Muscle of leg (tissue), 11 donors: ENCODE results near the gene ANO1. TPM values are rescaled to one million over a fixed set of nuclear protein-coding genes. Genes with fewer than 3 reads are reported as not detected.
"Not testable (repeated sequence)": the region's sequence is repeated elsewhere in the genome, so short reads cannot be mapped to it uniquely, and the experiment has no call there.

Experiments used
- DNase-seq: peaks from one replicate; pipeline ENCODE4 v3.0.0; 2013
- H3K27ac ChIP-seq: one replicate; pipeline ENCODE4 v1.5.1; 2013; ENCODE audit warnings: mild to moderate bottlenecking, low read length, control low read depth
- H3K27me3 ChIP-seq: one replicate; pipeline ENCODE4 v1.6.1; 2013; ENCODE audit warnings: low read length; ENCODE audit not compliant: control insufficient read depth, insufficient read depth
- H3K36me3 ChIP-seq: one replicate; pipeline ENCODE4 v1.6.1; 2013; ENCODE audit warnings: low read length; ENCODE audit not compliant: control insufficient read depth, insufficient read depth
- H3K4me1 ChIP-seq: one replicate; pipeline ENCODE4 v1.6.1; 2013; ENCODE audit warnings: low read length; ENCODE audit not compliant: control insufficient read depth, insufficient read depth
- H3K4me3 ChIP-seq: one replicate; pipeline ENCODE4 v1.5.1; 2013; ENCODE audit warnings: low read length, control low read depth
- H3K9me3 ChIP-seq: replicated peaks from 2 replicates; pipeline ENCODE4 v1.6.1; 2013; ENCODE audit warnings: low read depth, low read length; ENCODE audit not compliant: control insufficient read depth
- WGBS: methylation state at CpG from one replicate; pipeline ENCODE4 v1.1.5; 2013; ENCODE audit warnings: missing lambda C conversion rate; ENCODE audit not compliant: insufficient coverage; 5-methylcytosine and 5-hydroxymethylcytosine counted together
- polyA plus RNA-seq, 8 donors: library from polyadenylated mRNA; unstranded; fragments of 120-200 nt; gene quantifications; one replicate each; pipeline versions ENCODE4 v1.2.1 to v1.2.3, GENCODE V29; 2013; ENCODE audit warnings: inconsistent platforms in 1 of 8, low replicate concordance in 1 of 8; ENCODE audit not compliant: insufficient read length in 8 of 8, insufficient read depth in 1 of 8
- total RNA-seq: library from RNA; stranded (reverse); fragments of 120-200 nt; gene quantifications from one replicate; pipeline ENCODE4 v1.2.4, GENCODE V29; 2013

The ANO1 gene
- total and polyA plus RNA-seq, 9 donors, result 5.1 to 15.4 (median 8.2) TPM

DNA sequence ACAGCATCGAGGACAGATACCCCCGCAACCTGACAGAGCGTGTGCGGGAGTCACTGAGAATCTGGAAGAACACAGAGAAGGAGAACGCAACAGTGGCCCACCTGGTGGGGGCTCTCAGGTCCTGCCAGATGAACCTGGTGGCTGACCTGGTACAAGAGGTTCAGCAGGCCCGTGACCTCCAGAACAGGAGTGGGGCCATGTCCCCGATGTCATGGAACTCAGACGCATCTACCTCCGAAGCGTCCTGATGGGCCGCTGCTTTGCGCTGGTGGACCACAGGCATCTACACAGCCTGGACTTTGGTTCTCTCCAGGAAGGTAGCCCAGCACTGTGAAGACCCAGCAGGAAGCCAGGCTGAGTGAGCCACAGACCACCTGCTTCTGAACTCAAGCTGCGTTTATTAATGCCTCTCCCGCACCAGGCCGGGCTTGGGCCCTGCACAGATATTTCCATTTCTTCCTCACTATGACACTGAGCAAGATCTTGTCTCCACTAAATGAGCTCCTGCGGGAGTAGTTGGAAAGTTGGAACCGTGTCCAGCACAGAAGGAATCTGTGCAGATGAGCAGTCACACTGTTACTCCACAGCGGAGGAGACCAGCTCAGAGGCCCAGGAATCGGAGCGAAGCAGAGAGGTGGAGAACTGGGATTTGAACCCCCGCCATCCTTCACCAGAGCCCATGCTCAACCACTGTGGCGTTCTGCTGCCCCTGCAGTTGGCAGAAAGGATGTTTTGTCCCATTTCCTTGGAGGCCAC lies 128.3 kb downstream of the ANO1 start:
- peaks cover 16% of the 10 kb centered on the region for H3K4me1 ChIP-seq
- H3K27me3 ChIP-seq, result no peaks in the 10 kb centered on the region
- no peak overlapping the region for H3K27ac ChIP-seq
- H3K36me3 ChIP-seq, result peaks cover 40% of the 10 kb centered on the region
- 88% methylated on average over 16 of the region's 22 CpGs for WGBS
- H3K4me3 ChIP-seq, result no peak overlapping the region
- no peak for DNase-seq
- no peaks in the 10 kb centered on the region for H3K9me3 ChIP-seq

DNA sequence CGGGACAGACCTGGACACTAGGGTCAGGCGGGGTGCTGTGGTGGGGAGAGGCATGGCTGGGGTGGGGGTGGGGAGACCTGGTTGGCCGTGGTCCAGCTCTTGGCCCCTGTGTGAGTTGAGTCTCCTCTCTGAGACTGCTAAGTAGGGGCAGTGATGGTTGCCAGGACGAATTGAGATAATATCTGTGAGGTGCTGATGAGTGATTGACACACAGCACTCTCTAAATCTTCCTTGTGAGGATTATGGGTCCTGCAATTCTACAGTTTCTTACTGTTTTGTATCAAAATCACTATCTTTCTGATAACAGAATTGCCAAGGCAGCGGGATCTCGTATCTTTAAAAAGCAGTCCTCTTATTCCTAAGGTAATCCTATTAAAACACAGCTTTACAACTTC lies 128.9 kb downstream of the ANO1 start:
- Histone ChIP-seq H3K36me3 (peaks cover 40% of the 10 kb centered on the region), H3K4me3 (no peak overlapping the region), H3K9me3 (no peaks in the 10 kb centered on the region), H3K27me3 (no peaks in the 10 kb centered on the region), H3K4me1 (peaks cover 16% of the 10 kb centered on the region), H3K27ac (no peak overlapping the region)
- no peak for DNase-seq
- 100% methylated on average over 2 of the region's 6 CpGs for WGBS

DNA sequence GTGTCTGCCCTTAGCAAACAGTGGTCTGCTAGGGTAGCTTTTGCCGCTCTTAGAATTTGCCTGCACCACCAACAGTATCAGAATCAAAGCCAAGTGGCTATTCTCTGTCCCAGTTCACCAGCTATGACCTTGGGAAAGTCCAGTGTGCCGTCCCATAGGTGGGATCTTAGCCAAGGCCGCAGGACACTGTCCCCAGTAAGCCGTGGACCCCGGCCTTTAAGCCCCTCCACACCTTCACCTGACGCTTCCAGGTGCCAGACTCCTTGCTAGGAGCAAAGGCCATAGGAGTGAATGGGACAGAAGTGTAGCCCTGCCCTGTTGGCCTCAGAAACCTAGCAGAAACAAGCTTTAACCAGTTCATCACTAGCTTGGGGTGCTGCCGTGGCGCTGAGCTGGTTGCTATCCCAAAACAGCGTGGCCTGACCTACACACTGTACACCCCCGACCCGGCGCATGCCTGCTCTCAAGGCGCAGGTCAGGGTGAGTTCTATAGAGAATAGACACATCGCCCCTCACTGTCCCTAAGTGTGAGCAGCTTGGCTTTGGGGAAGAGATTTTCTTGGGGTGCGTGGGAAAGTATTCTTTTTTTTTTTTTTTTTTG lies 129.5 kb downstream of the ANO1 start:
- no peak for DNase-seq
- WGBS, result 95% methylated on average over 2 of the region's 15 CpGs
- Histone ChIP-seq H3K27me3 (no peaks in the 10 kb centered on the region), H3K4me3 (no peak overlapping the region), H3K36me3 (peaks cover 40% of the 10 kb centered on the region), H3K27ac (no peak overlapping the region), H3K9me3 (no peaks in the 10 kb centered on the region), H3K4me1 (peaks cover 13% of the 10 kb centered on the region)

DNA sequence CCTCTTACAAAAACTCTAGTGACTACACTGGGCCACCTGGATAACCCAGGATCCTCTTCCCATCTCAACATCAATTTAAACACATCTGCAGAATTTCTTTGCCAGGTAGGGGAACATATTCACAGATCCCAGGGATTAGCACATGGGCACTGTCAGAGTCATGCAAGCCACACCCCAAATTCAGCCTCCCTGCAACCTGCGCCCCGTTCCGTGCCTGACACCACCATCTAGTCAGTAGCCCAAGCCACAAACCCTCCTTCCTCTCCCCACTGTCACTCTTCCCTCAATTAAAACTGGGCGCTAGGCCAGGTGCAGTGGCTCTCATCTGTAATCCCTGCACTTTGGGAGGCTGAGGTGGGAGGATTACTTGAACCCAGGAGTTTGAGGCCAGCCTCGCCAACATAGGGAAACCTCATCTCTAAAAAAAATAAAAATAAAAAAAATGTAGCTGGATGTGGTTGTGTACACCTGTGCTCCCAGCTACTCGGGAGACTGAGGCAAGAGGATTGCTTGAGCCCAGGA lies 131.3 kb downstream of the ANO1 start:
- no peak overlapping the region for H3K4me3 ChIP-seq
- DNase-seq, result no peak
- H3K9me3 ChIP-seq, result no peaks in the 10 kb centered on the region
- H3K27me3 ChIP-seq, result no peaks in the 10 kb centered on the region
- peaks cover 40% of the 10 kb centered on the region for H3K36me3 ChIP-seq
- no peak overlapping the region for H3K27ac ChIP-seq
- H3K4me1 ChIP-seq, result peaks cover 5% of the 10 kb centered on the region
- 100% methylated on average over 1 of the region's 6 CpGs for WGBS

DNA sequence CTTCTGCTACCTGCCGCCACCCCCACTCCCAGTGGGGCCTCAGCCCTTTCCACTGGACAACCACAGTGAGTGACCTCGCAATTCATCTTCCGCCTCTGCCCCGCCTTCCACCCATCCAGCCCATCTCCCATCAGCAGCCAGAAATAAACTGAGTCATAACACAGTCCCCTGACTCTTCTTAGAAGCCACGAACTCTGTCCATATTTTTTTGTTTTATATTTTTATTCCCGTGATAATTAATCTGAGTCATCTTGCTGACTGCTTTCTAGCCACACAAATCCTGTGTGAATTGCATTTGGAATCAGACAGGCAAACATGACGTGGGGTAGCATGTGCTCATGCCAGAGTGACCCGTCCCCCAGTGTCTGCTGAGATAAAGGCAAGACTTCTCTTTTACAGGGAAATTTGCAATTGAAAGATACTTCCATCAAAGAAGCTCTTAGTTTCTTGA lies 132.0 kb downstream of the ANO1 start:
- WGBS, result 86% methylated on average over 1 of the region's 8 CpGs
- H3K27ac ChIP-seq, result no peak overlapping the region
- H3K27me3 ChIP-seq, result no peaks in the 10 kb centered on the region
- no peaks in the 10 kb centered on the region for H3K9me3 ChIP-seq
- H3K36me3 ChIP-seq, result peaks cover 40% of the 10 kb centered on the region
- DNase-seq, result no peak
- no peaks in the 10 kb centered on the region for H3K4me1 ChIP-seq
- H3K4me3 ChIP-seq, result no peak overlapping the region

DNA sequence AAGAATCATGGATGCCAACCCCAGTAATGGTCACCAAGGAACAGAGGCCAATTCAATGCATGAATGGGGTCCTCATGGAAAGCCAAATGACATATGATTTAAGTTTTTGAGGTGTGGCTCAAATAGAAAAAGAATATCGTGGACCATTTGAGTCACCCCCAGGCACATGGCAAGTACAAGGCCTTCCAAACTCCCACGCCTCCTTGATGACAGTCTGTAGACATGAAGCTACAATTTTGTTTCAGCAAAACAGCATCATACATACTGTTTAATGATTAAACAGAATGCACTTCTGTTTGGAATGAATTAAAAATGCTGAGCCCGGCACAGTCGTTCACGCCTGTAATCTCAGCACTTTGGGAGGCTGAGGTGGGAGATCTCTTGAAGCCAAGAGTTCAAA lies 132.4 kb downstream of the ANO1 start:
- no peaks in the 10 kb centered on the region for H3K4me1 ChIP-seq
- WGBS, result no CpG with 5 or more reads among the region's 5 CpGs
- no peak overlapping the region for H3K4me3 ChIP-seq
- no peaks in the 10 kb centered on the region for H3K9me3 ChIP-seq
- H3K36me3 ChIP-seq, result peaks cover 36% of the 10 kb centered on the region
- H3K27me3 ChIP-seq, result no peaks in the 10 kb centered on the region
- H3K27ac ChIP-seq, result no peak overlapping the region
- no peak for DNase-seq

DNA sequence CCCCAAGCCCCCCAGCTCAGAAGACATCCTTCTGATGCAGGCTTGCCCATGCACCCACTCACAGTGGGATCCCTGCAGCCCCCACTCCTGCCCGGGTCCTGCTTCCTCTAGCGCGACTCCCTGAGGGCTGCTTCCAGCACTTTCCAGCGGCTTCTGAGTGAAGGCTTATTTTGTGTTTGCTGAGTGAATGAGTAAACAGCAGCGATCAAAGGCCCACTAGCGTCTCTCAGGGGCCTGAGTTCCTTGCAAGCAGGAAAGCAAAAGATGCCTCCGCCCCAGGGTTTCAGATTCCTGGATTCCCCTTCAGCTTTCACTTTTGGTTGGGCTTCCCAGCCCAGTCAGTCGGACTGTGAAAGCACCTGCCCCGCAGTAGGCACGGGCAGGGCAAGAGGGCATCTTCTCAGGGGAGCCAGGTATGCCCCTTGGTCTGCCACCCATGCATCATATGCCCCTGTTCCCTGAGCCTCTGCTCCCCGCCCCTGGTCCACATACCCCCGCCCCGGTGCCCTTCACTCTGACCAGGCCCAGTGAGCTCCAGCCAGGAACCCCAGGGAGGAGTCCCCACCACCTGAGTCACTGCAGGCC lies 134.2 kb downstream of the ANO1 start:
- no peak overlapping the region for H3K4me3 ChIP-seq
- no peaks in the 10 kb centered on the region for H3K9me3 ChIP-seq
- DNase-seq, result no peak
- WGBS, result 58% methylated on average over 6 of the region's 13 CpGs
- peaks cover 18% of the 10 kb centered on the region for H3K36me3 ChIP-seq
- H3K27me3 ChIP-seq, result no peaks in the 10 kb centered on the region
- H3K27ac ChIP-seq, result no peak overlapping the region
- no peaks in the 10 kb centered on the region for H3K4me1 ChIP-seq

DNA sequence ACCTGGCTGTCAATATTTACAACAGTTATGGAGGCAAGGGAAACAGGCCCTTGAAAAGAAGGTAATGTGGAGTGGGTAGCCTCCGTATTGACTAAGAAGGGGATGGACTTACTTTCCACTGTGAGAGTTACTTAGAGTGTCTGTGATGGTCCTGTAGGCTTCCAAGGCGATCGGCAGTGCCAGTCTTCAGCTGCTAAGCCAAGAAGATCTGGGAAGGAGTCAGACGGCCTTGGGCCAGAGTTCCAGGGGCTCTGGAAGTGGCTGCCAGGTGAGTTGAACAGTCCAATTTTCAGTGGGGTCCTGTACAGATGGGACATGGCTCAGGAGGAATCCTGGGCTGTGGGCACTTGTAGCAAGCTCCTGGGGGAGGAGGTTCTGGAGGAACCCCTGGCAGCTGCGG lies 139.3 kb downstream of the ANO1 start:
- 69% methylated on average over 2 of the region's 5 CpGs for WGBS
- H3K9me3 ChIP-seq, DNase-seq, H3K27me3 ChIP-seq, H3K36me3 ChIP-seq, H3K4me3 ChIP-seq, H3K27ac ChIP-seq, H3K4me1 ChIP-seq: not testable (repeated sequence)

DNA sequence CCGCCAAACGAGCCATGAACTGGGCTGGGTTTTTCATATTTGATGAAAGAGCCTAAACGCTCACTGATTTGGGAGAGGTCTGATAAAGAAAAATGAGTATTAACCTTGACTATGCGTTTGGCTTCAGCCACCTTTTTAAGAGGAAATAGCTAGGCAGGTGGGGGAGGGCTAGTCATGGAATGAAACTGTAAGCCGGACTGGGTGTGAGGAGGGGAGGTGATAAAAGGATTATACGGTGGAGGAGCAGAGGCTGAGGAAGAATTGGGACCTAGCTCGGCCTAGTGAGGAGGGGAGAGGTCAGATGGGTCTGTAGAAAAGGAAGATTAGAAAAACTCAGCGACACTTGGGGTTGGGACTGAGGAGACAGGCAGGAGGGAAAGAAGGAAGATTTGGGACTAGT lies 140.0 kb downstream of the ANO1 start:
- H3K9me3 ChIP-seq, H3K4me3 ChIP-seq, H3K27ac ChIP-seq, H3K4me1 ChIP-seq, H3K27me3 ChIP-seq, H3K36me3 ChIP-seq, DNase-seq: not testable (repeated sequence)
- 35% methylated on average over 8 of the region's 8 CpGs for WGBS

DNA sequence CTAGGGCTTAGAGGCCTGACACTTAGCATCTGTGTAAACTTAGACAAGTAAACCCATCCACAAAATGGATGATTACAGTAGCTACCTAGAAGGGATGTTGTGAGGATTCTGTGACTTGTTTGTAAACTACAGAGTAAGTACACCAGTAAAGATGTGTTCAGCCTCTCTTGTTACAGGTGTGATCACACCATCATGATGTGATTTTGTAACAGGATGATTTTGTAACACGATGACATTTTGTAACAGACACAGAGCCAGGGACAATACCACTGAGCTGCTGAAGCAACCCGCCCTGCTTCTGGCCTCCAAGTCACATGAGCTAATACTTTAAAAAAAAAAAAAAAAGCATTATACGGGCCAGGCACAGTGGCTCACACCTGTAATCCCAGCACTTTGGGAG lies 142.0 kb downstream of the ANO1 start:
- H3K4me1 ChIP-seq, result no peaks in the 10 kb centered on the region
- H3K9me3 ChIP-seq, result no peaks in the 10 kb centered on the region
- peaks cover 7% of the 10 kb centered on the region for H3K27me3 ChIP-seq
- no peak for DNase-seq
- no peak overlapping the region for H3K27ac ChIP-seq
- no peak overlapping the region for H3K4me3 ChIP-seq
- 60% methylated on average over 3 of the region's 3 CpGs for WGBS
- H3K36me3 ChIP-seq, result no peaks in the 10 kb centered on the region
